ENCODE results near the gene SAA2. TPM values are rescaled to one million over a fixed set of nuclear protein-coding genes. Genes with fewer than 3 reads are reported as not detected.
"Not testable (repeated sequence)": the region's sequence is repeated elsewhere in the genome, so short reads cannot be mapped to it uniquely, and the experiment has no call there.

Gene SAA2
- total and polyA plus RNA-seq, 4 donors, result 1.3 to 26.3 (median 21.8) TPM; not detected in 1

GRCh38 chr11:18271206-18271605, 22.7 kb upstream of the SAA2 start:
- ATAC-seq (ENCODE audit: low FRiP score) (no peak), DNase-seq (no peak)
- Histone ChIP-seq H3K9me3 (ENCODE audit: control insufficient read depth, low read length) (no peaks in the 10 kb centered on the region), H3K27me3 (ENCODE audit: control insufficient read depth in 1 of 2, insufficient read depth in 2 of 2, low read length in 1 of 2) (no peaks in the 10 kb centered on the region), H3K27ac (ENCODE audit: low read depth in 1 of 2, low read length in 2 of 2) (no peak overlapping the region), H3K4me1 (ENCODE audit: control insufficient read depth in 1 of 2, insufficient read depth in 2 of 2, low read length in 2 of 2) (no peaks in the 10 kb centered on the region), H3K36me3 (ENCODE audit: control insufficient read depth in 1 of 2, insufficient read depth in 2 of 2, low read length in 1 of 2) (peaks cover 0 to 3% of the 10 kb centered on the region in 2 donors), H3K4me3 (ENCODE audit: low read length in 2 of 2) (no peak overlapping the region)
- 70 to 79% methylated on average over 4 of the region's 4 CpGs for WGBS, 2 donors
- intact Hi-C loops (cut with DNase I), result no loop called here

DNA sequence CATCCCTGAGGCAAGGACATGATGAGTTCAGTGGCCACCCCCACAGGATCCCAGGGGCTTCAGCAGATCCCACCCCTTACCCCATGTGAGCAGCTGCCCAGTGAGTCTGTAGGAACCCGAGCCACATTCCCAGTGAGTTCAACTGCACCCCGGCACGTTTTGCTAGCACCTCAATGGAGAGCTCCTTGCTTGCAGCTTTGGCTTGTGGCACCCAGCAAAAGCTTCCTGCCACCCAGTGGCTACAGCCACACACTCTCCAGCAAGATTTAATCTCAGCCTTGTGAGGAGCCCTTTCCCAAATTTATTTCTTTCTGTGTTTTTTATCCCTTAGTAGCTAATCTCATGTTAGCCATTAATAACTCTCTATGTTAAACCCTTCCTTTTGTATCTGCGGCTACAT, 21.6 kb upstream of the SAA2 start:
- Histone ChIP-seq H3K4me3 (ENCODE audit: low read length in 2 of 2) (no peak overlapping the region), H3K27ac (ENCODE audit: low read depth in 1 of 2, low read length in 2 of 2) (no peak overlapping the region), H3K9me3 (ENCODE audit: control insufficient read depth, low read length) (no peaks in the 10 kb centered on the region), H3K27me3 (ENCODE audit: control insufficient read depth in 1 of 2, insufficient read depth in 2 of 2, low read length in 1 of 2) (no peaks in the 10 kb centered on the region), H3K4me1 (ENCODE audit: control insufficient read depth in 1 of 2, insufficient read depth in 2 of 2, low read length in 2 of 2) (no peaks in the 10 kb centered on the region), H3K36me3 (ENCODE audit: control insufficient read depth in 1 of 2, insufficient read depth in 2 of 2, low read length in 1 of 2) (peaks cover 0 to 3% of the 10 kb centered on the region in 2 donors)
- 58 to 62% methylated on average over 4 of the region's 4 CpGs for WGBS, 2 donors
- ATAC-seq (ENCODE audit: low FRiP score) (no peak), DNase-seq (no peak)
- intact Hi-C loops (cut with DNase I), result no loop called here

DNA sequence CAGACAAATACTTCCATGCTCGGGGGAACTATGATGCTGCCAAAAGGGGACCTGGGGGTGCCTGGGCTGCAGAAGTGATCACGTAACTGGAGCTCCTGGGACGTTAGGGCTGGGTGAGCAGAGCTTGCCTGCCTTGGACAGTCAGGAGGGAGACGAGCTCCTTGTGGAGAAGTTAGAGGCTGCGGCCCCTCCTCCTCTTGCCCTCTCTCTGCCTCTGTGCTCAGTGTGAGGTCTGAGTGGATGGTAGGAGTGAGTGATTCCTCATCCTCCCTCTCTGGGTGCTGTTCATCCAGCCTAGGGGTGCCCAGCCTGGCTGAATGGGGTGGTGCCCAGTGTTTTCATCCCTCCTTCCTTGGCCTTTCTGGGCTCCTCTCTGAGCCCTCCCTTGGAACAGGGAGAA, 20.8 kb upstream of the SAA2 start:
- H3K4me1 ChIP-seq (ENCODE audit: control insufficient read depth in 1 of 2, insufficient read depth in 2 of 2, low read length in 2 of 2); intact Hi-C loops (cut with DNase I); H3K4me3 ChIP-seq (ENCODE audit: low read length in 2 of 2); H3K9me3 ChIP-seq (ENCODE audit: control insufficient read depth, low read length); H3K36me3 ChIP-seq (ENCODE audit: control insufficient read depth in 1 of 2, insufficient read depth in 2 of 2, low read length in 1 of 2); ATAC-seq (ENCODE audit: low FRiP score); H3K27ac ChIP-seq (ENCODE audit: low read depth in 1 of 2, low read length in 2 of 2); DNase-seq; H3K27me3 ChIP-seq (ENCODE audit: control insufficient read depth in 1 of 2, insufficient read depth in 2 of 2, low read length in 1 of 2): not testable (repeated sequence)
- WGBS, 2 donors, result 88 to 100% methylated on average over 1 to 3 of the region's 5 CpGs

DNA sequence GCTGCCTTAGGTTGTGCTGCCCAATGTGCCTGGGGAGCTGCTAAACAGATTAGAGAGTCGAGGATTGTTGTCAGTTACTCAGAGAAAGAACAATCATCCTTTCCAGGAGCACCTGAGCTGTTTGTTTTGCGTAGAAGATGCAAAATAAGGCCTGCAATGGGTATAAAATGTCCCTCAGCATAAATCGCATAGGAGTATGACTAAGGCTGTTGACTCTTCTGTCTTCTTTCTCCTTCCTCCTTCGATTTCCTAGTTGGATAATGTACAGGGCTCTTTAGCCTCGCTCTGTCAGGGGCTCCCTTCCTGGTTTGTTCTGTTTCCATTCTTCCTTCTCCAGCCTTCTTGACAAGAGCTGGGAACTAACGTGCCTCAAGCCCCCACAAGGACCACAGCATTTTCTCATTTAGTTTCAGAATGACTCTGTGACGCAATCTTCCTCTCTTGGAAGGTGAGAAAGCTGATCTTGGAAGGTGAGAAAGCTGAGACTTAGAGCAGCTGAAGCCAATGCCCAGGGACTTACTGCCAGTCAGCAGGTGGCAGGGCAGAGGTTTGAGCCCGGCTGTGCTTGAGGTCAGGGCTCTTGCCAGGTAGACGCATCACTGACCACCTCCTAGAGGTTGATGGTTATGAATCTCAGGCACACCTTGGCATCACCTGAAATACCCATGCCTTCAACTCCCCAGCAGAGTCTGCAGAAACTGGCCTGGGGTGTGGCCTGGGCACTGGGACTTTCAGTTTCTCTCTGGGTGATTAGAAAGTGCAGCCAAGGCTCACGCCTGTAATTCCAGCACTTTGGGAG, 19.1 kb upstream of the SAA2 start:
- 79 to 83% methylated on average over 6 of the region's 10 CpGs for WGBS, 2 donors
- not testable (repeated sequence) for ATAC-seq (ENCODE audit: low FRiP score); H3K27me3 ChIP-seq (ENCODE audit: control insufficient read depth in 1 of 2, insufficient read depth in 2 of 2, low read length in 1 of 2)

DNA sequence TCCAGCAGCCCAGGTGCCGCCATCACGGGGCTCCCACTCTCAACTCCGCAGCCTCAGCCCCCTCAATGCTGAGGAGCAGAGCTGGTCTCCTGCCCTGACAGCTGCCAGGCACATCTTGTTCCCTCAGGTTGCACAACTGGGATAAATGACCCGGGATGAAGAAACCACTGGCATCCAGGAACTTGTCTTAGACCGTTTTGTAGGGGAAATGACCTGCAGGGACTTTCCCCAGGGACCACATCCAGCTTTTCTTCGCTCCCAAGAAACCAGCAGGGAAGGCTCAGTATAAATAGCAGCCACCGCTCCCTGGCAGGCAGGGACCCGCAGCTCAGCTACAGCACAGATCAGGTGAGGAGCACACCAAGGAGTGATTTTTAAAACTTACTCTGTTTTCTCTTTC, 17.5 kb upstream of the SAA2 start, which contains the start of gene SAA1:
Gene SAA1 (plus strand): TSS at position 316 of the 400 bp plus-strand sequence. CDS start 624 bp downstream, outside the sequence.
- H3K36me3 ChIP-seq (ENCODE audit: control insufficient read depth in 1 of 2, insufficient read depth in 2 of 2, low read length in 1 of 2), result no peaks in the 10 kb centered on the region
- no peak within 1 kb of the TSS for H3K27ac ChIP-seq (ENCODE audit: low read depth in 1 of 2, low read length in 2 of 2)
- no peak for DNase-seq
- intact Hi-C loops (cut with DNase I), result no loop called here
- no peak within 1 kb of the TSS for H3K4me3 ChIP-seq (ENCODE audit: low read length in 2 of 2)
- H3K4me1 ChIP-seq (ENCODE audit: control insufficient read depth in 1 of 2, insufficient read depth in 2 of 2, low read length in 2 of 2), result no peaks in the 10 kb centered on the region
- WGBS, 2 donors, result 55 to 58% methylated on average over 8 of the region's 8 CpGs
- H3K27me3 ChIP-seq (ENCODE audit: control insufficient read depth in 1 of 2, insufficient read depth in 2 of 2, low read length in 1 of 2), result no peaks in the 10 kb centered on the region
- no peak for ATAC-seq (ENCODE audit: low FRiP score)
- H3K9me3 ChIP-seq (ENCODE audit: control insufficient read depth, low read length), result no peaks in the 10 kb centered on the region

More for the DNA sequence above, 19.1 kb upstream of the SAA2 start:
- intact Hi-C loops (cut with DNase I); DNase-seq; H3K9me3 ChIP-seq (ENCODE audit: control insufficient read depth, low read length); H3K36me3 ChIP-seq (ENCODE audit: control insufficient read depth in 1 of 2, insufficient read depth in 2 of 2, low read length in 1 of 2); H3K4me1 ChIP-seq (ENCODE audit: control insufficient read depth in 1 of 2, insufficient read depth in 2 of 2, low read length in 2 of 2); H3K4me3 ChIP-seq (ENCODE audit: low read length in 2 of 2); H3K27ac ChIP-seq (ENCODE audit: low read depth in 1 of 2, low read length in 2 of 2): not testable (repeated sequence)

- Histone ChIP-seq H3K27ac (ENCODE audit: low read depth in 1 of 2, low read length in 2 of 2) (no peak overlapping the region), H3K4me1 (ENCODE audit: control insufficient read depth in 1 of 2, insufficient read depth in 2 of 2, low read length in 2 of 2) (no peaks in the 10 kb centered on the region), H3K4me3 (ENCODE audit: low read length in 2 of 2) (no peak overlapping the region), H3K9me3 (ENCODE audit: control insufficient read depth, low read length) (no peaks in the 10 kb centered on the region), H3K36me3 (ENCODE audit: control insufficient read depth in 1 of 2, insufficient read depth in 2 of 2, low read length in 1 of 2) (no peaks in the 10 kb centered on the region), H3K27me3 (ENCODE audit: control insufficient read depth in 1 of 2, insufficient read depth in 2 of 2, low read length in 1 of 2) (no peaks in the 10 kb centered on the region)
- WGBS, 2 donors, result 76 to 81% methylated on average over 1 of the region's 1 CpG
- intact Hi-C loops (cut with DNase I), result no loop called here
- ATAC-seq (ENCODE audit: low FRiP score) (no peak), DNase-seq (no peak)
Measured at GRCh38 chr11:18264677-18265555, 16.4 kb upstream of the SAA2 start.

DNA sequence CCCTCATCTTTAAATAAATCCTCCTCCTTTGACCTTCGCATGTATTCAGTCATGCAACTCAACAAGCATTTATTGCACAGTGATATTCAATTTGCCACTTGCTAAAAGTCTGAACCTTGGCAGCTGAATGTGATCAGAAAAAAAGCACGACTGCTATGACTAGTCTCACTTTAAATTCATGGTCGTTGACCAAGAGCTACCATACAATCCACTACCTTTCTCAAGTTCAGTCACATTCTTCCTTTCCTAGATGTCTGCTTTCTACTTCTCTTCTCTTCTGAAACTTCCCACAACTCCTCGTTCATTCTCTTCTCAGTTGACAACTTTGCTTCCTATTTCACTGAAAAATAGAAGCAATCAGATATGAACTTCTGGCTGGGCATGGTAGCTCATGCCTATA, 15.6 kb upstream of the SAA2 start:
- 80 to 81% methylated on average over 4 of the region's 4 CpGs for WGBS, 2 donors
- intact Hi-C loops (cut with DNase I), result no loop called here
- Histone ChIP-seq H3K4me3 (ENCODE audit: low read length in 2 of 2) (no peak overlapping the region), H3K9me3 (ENCODE audit: control insufficient read depth, low read length) (no peaks in the 10 kb centered on the region), H3K27me3 (ENCODE audit: control insufficient read depth in 1 of 2, insufficient read depth in 2 of 2, low read length in 1 of 2) (no peaks in the 10 kb centered on the region), H3K4me1 (ENCODE audit: control insufficient read depth in 1 of 2, insufficient read depth in 2 of 2, low read length in 2 of 2) (no peaks in the 10 kb centered on the region), H3K36me3 (ENCODE audit: control insufficient read depth in 1 of 2, insufficient read depth in 2 of 2, low read length in 1 of 2) (no peaks in the 10 kb centered on the region), H3K27ac (ENCODE audit: low read depth in 1 of 2, low read length in 2 of 2) (no peak overlapping the region)
- no peak for DNase-seq
- ATAC-seq (ENCODE audit: low FRiP score), result no peak

DNA sequence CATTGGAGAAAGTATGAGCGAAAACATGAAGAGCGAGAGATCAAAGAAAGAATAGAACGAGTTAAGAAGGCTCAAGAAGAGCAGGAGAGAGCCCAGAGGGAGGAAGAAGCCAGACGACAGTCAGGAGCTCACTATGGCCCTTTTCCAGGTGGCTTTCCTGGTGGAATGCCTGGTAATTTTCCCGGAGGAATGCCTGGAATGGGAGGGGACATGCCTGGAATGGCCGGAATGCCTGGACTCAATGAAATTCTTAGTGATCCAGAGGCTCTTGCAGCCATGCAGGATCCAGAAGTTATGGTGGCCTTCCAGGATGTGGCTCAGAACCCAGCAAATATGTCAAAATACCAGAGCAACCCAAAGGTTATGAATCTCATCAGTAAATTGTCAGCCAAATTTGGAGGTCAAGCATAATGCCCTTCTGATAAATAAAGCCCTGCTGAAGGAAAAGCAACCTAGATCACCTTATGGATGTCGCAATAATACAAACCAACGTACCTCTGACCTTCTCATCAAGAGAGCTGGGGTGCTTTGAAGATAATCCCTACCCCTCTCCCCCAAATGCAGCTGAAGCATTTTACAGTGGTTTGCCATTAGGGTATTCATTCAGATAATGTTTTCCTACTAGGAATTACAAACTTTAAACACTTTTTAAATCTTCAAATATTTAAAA, 14.3 kb upstream of the SAA2 start:
- H3K36me3 ChIP-seq (ENCODE audit: control insufficient read depth in 1 of 2, insufficient read depth in 2 of 2, low read length in 1 of 2); intact Hi-C loops (cut with DNase I); H3K27me3 ChIP-seq (ENCODE audit: control insufficient read depth in 1 of 2, insufficient read depth in 2 of 2, low read length in 1 of 2); DNase-seq; ATAC-seq (ENCODE audit: low FRiP score); H3K4me1 ChIP-seq (ENCODE audit: control insufficient read depth in 1 of 2, insufficient read depth in 2 of 2, low read length in 2 of 2); H3K9me3 ChIP-seq (ENCODE audit: control insufficient read depth, low read length); H3K27ac ChIP-seq (ENCODE audit: low read depth in 1 of 2, low read length in 2 of 2); H3K4me3 ChIP-seq (ENCODE audit: low read length in 2 of 2): not testable (repeated sequence)
- 56 to 67% methylated on average over 8 of the region's 8 CpGs for WGBS, 2 donors

Measured in aorta (tissue), 5 donors.